ENCODE results near the gene GIGYF1.

The GIGYF1 gene

GRCh38 chr7:100683659-100684533 lies 10.2 kb downstream of the GIGYF1 start:
- DNase-seq, result no peak

GRCh38 chr7:100682991-100683658 lies 10.9 kb downstream of the GIGYF1 start:
- DNase-seq, result no peak

- DNase-seq, result no peak
Measured at GRCh38 chr7:100682228-100682741, 11.8 kb downstream of the GIGYF1 start.

- DNase-seq, result no peak
Measured at GRCh38 chr7:100681491-100682227, 12.4 kb downstream of the GIGYF1 start.

- DNase-seq, result no peak
Measured at GRCh38 chr7:100680576-100681271, 13.3 kb downstream of the GIGYF1 start.

GRCh38 chr7:100679927-100680575 lies 14.0 kb downstream of the GIGYF1 start:
- DNase-seq, result no peak

GRCh38 chr7:100679129-100679926 lies 14.7 kb downstream of the GIGYF1 start:
- no peak for DNase-seq

- DNase-seq, result no peak
Measured at GRCh38 chr7:100678291-100678984, 15.6 kb downstream of the GIGYF1 start.

GRCh38 chr7:100677308-100678267 lies 16.5 kb downstream of the GIGYF1 start:
- no peak for DNase-seq

GRCh38 chr7:100676501-100677306 lies 17.3 kb downstream of the GIGYF1 start:
- DNase-seq, result no peak

GRCh38 chr7:100675581-100676350 lies 18.3 kb downstream of the GIGYF1 start:
- no peak for DNase-seq

GRCh38 chr7:100675105-100675451 lies 19.0 kb downstream of the GIGYF1 start:
- no peak for DNase-seq

GRCh38 chr7:100674411-100675104 lies 19.5 kb downstream of the GIGYF1 start:
- DNase-seq, result no peak

- DNase-seq, result peak; percentile 30
Measured at GRCh38 chr7:100673942-100674410, 20.1 kb downstream of the GIGYF1 start.

GRCh38 chr7:100673302-100673941 lies 20.6 kb downstream of the GIGYF1 start, which contains the start of gene GNB2:
TSS of gene GNB2 (plus strand) at chr7:100673740. CDS start at chr7:100676266, 2,526 bp downstream.
- DNase-seq, result peak; percentile 99

Data from NCI-H345 (cell line).